T-helper 1 cell treated with Interleukin-12 subunit alpha and Interleukin-12 subunit beta and Interleukin-4 antibody, amounts not matched to agents 30 ng/mL and 1 ng/mL, for 36 hours (primary cell): Measurements from ENCODE around the gene MUC4. TPM values are rescaled to one million over a fixed set of nuclear protein-coding genes. Genes with fewer than 3 reads are reported as not detected.

ENCODE experiments used
- intact Hi-C: fragments of 100-400 bp; cut with micrococcal nuclease; formaldehyde crosslinking; loops from one replicate; pipeline ENCODE4 v1.15.1; 2024
- total RNA-seq: library from RNA; stranded (reverse); gene quantifications from 2 replicates; pipeline ENCODE4 v1.2.3, GENCODE V29; 2022

MUC4 gene
- total RNA-seq, 1 donor from 2014 or later = 0.49 TPM

GRCh38 chr3:195762611-195763010, 49.1 kb downstream of the MUC4 start:
- intact Hi-C loops = no loop called here

DNA sequence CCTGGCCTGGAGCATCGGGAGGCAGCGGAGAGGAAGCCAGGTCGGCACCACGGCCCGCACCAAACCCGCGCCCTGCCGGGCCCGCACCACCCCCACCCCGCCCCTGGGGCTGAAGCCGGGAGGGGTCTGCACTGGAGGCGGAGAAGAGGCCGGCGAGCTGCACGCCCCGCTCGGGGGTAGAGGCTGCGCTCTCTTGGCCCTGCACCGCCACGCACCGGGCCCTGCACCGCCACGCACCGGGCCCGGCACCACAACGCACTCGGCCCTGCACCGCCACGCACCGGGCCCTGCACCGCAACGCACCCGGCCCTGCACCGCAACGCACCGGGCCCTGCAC, 49.5 kb downstream of the MUC4 start:
- intact Hi-C loops = no loop called here

DNA sequence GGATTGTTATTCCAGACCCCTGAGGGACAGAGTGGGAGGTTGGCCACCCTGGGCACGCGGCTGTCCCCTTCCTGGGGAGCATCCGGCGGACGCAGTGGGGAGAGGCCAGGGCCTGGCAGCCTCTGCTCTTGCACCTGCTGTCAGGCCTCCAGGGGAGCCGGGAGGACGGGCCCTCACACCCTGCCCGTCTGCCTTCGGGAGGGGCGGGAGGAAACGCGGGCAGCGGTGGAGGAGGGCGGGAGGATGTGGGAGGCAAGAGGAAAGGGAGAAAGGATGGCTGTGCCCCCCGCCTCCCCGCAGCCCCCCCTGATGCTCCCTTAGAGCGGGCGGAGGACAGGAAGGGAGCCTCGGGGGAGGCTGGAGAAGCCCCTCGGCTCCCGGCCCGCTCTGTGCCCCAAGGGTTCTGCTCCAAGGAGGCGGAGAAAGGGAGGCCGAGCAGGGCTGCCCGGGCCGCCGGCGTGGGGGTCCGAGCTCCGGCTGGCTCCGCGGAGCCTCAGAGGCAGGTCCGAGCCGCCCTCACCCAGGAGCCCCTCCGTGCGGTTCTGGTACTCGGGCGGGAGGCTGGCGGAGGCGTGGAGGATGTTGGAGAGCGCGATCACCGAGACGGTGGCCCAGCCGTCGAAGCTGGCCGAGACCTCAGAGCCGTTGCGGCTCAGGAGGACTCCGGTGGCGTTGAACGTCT, 50.0 kb downstream of the MUC4 start:
- intact Hi-C loops = no loop called here

DNA sequence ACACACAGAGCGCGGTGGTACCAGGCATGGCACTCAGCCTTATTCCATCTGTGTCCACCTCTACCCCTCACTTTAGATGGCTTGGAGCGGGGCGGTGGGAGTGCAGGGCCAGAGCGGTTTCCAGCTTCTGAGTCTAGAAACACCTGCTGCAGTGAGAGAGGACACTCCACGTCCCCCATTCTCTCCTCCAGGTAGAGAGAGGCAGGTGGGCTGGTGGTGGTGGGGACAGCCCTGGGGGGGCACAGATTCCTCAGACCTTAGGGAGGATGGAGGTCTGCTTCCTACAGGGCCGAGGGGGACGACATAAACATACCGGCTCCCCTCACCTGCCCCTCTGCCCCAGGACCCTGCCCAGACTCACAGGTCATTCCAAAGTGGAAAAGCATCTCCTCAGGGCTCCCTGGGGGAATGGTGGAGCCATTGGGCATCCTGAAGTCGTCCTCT, 50.6 kb downstream of the MUC4 start:
- intact Hi-C loops = no loop called here

DNA sequence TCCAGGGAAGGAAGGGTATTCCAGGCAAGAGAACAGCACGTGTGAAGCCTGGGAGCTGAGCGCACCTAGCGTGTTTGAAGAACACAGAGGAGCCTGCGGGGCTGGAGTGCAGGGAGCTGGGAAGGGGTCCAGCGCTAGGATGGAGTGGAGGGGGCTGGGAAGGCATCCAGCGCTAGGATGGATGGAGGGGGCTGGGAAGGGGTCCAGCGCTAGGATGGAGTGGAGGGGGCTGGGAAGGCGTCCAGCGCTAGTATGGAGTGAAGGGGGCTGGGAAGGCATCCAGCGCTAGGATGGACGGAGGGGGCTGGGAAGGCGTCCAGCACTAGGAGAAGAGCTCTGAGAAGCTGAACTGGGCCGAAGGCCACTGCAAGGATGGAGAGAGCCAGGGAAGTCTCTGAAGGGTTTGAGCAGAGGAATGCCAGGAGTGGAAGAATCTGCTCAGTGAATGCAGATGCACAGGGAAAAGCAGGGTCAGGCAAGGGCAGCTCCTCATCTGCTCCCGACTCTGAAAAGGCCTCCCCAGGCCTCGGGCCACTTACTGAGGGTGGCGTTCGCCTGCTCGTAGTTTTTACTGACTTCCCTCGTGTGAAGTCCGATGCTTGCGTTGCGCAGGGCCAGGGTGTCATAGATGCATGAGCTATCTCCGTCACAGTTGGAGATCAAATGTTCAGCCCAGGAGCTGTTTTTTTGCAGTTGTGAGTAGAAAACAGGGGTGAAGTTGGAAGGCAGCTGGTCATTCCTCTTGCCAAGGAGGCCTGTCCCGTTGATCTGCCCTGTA, 51.2 kb downstream of the MUC4 start:
- intact Hi-C loops = no loop called here

- intact Hi-C loops = no loop called here
These were observed 52.9 kb downstream of the MUC4 start for GRCh38 chr3:195758721-195759353.

DNA sequence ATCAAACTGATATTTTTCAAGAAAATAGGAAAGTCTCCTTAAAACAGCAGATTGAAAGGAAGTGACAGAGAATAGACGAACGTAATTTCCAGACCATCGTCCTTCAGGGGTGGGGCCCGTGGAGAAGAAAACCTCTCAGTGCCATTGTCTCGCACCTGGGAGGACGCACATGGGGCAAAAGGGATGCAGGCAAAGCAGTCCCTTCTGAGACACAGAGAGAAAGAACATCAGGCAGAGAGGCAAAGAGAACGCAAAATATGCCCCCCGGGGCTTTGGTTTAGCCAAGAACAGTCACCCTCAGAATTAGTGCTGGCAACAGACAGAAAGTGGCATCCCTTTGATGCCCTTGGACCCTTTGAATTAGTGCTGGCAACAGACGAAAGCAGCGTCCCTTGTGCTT, 53.9 kb downstream of the MUC4 start:
- intact Hi-C loops = no loop called here

DNA sequence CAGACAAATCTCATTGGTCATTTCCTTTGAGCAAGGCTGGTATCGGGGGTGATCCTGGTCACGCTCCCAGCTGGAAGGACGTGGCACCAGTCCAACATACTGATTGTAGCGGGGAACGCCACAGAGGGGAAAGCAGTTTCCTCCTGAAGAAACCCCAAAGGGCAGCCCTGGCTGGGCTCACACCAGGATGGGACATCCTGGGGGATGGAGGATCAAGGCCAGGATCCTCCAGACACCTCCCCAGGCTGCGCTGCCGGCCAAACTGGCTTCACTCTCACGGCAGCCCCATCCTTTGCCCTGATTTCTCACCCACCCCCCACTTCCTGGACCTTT, 54.3 kb downstream of the MUC4 start:
- intact Hi-C loops = no loop called here

- intact Hi-C loops = no loop called here
These were observed 55.7 kb downstream of the MUC4 start for GRCh38 chr3:195755791-195756676.

DNA sequence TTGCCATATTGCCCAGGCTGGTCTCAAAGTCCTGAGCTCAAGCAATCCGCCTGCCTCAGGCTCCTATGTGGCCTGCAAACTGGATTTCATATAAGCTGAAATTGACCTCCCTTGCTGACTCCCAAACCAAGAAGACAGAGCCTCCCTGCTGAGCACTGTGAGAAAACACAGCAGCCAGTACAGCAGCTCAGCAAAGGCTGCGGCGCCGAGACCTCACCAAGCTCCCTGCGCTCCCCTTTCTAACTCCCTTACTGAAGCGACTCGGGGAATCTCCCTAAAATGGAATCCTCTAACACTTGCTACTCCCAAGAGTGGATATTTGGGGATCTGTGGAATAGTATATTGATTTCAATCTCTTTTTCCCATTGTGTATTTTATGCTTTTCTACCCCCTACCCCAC, 56.3 kb downstream of the MUC4 start:
- intact Hi-C loops = no loop called here

- intact Hi-C loops = no loop called here
These were observed 56.8 kb downstream of the MUC4 start for GRCh38 chr3:195754906-195755305.

- intact Hi-C loops = no loop called here
These were observed 57.6 kb downstream of the MUC4 start for GRCh38 chr3:195754141-195754540.

- intact Hi-C loops = no loop called here
These were observed 58.1 kb downstream of the MUC4 start for GRCh38 chr3:195753581-195753980.

- intact Hi-C loops = no loop called here
These were observed 59.0 kb downstream of the MUC4 start for GRCh38 chr3:195752546-195753331.

DNA sequence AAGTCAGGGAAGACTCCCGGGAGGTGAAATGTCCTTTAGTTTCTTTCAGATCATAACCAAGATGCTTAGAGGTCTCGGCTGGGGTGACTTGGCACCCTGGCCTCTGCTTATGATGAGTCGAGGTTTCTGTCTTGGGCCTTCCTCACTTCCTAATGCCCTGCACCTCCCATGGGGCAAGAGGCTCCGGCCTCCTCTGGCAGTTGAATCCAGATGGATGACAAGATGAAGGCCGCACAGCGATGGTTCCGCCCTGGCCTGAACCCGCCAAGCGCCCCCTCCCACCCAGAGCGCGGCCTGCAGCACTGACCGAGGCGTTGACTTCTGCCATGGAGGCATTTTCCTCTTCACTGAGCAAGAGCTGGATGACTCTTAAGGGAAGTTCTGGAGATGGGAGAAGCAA, 59.7 kb downstream of the MUC4 start:
- intact Hi-C loops = no loop called here

GRCh38 chr3:195751560-195751959, 60.2 kb downstream of the MUC4 start:
- intact Hi-C loops = no loop called here

GRCh38 chr3:195750797-195751520, 60.8 kb downstream of the MUC4 start:
- intact Hi-C loops = no loop called here

DNA sequence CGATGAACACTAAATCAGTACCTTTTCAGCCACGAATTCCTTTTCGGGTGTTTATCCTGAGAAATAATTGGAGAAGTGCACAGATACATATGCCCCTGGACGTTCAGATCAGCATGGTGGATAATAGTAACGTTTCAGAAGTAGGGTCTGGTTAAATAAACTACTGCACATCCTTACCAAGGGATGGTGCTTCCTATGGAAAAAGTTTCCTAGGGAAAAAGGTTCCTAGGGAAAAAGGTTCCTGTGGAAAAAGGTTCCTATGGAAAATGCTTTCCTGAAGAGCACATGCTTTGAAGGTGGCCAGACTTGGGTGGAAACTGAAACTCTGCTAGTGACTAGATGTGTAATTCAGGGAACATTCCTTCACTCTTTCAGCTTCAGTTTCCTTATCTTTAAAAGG, 62.6 kb downstream of the MUC4 start:
- intact Hi-C loops = loop anchor here (2.0 to 5.0 kb wide), 8 partner anchors 50 to 458 kb away; partner anchors contain the start of gene TFRC

DNA sequence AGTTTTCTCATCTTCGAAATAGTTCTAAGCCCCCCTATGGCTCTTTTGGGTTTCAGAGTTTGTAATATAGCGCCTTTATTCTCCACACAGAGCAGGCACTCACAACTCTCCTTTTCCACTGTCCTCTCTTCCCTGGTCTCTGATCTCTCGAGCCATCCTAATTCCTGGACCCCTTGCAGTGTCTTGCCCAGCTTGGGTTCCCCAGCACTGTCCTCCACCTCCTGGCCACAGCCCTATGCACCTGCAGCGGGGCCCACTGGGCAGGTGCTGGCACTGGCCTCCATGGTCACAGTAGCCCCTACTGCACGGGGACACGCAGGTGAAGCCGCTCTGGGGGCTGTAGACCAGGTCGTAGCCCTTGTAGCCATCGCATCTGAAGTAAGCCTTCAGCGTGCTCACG, 63.1 kb downstream of the MUC4 start:
- intact Hi-C loops = loop anchor here (1.0 to 5.0 kb wide), 9 partner anchors 50 to 459 kb away; partner anchors contain the start of gene TFRC

GRCh38 chr3:195746751-195747150, 65.0 kb downstream of the MUC4 start:
- intact Hi-C loops = loop anchor here (5.0 kb wide), 3 partner anchors 246 to 461 kb away; partner anchors contain the start of gene TFRC
